NOMO-1 treated with DMSO at 0.1 percent for 48 hours (cell line): ENCODE results near the gene GPA33.
"Not testable (repeated sequence)": the region's sequence is repeated elsewhere in the genome, so short reads cannot be mapped to it uniquely, and the experiment has no call there.

Experiments used
- DNase-seq: peaks from one replicate; lab custom pipeline; 2025; ENCODE audit not compliant: unreplicated experiment; lab: John Stamatoyannopoulos, UW

GPA33 gene

GRCh38 chr1:167059045-167059808 lies 30.9 kb downstream of the GPA33 start:
- peak; percentile 41 for DNase-seq

- no peak for DNase-seq
Measured at GRCh38 chr1:167057241-167057688, 32.9 kb downstream of the GPA33 start.

- DNase-seq: no peak
Measured at GRCh38 chr1:167056529-167057231, 33.5 kb downstream of the GPA33 start.

GRCh38 chr1:167054946-167055630 lies 35.1 kb downstream of the GPA33 start:
- no peak for DNase-seq

- no peak for DNase-seq
Measured at GRCh38 chr1:167054531-167054930, 35.6 kb downstream of the GPA33 start.

- no peak for DNase-seq
Measured at GRCh38 chr1:167052389-167052788, 37.8 kb downstream of the GPA33 start.

GRCh38 chr1:167051907-167052306 lies 38.3 kb downstream of the GPA33 start:
- DNase-seq: no peak

GRCh38 chr1:167043752-167044488 lies 46.3 kb downstream of the GPA33 start:
- DNase-seq: peak; percentile 84

GRCh38 chr1:167033646-167034045 lies 56.5 kb downstream of the GPA33 start:
- DNase-seq: no peak

- DNase-seq: not testable (repeated sequence)
Measured at GRCh38 chr1:167029553-167029952, 60.6 kb downstream of the GPA33 start.

GRCh38 chr1:167022384-167022783 lies 67.8 kb downstream of the GPA33 start:
- DNase-seq: no peak

GRCh38 chr1:167016100-167016750 lies 74.0 kb downstream of the GPA33 start:
- peak; percentile 42 for DNase-seq

GRCh38 chr1:167013108-167013929 lies 76.9 kb downstream of the GPA33 start:
- no peak for DNase-seq

GRCh38 chr1:167012570-167012969 lies 77.6 kb downstream of the GPA33 start:
- no peak for DNase-seq

- DNase-seq: no peak
Measured at GRCh38 chr1:167011560-167012191, 78.5 kb downstream of the GPA33 start.

- no peak for DNase-seq
Measured at GRCh38 chr1:167003711-167004110, 86.5 kb downstream of the GPA33 start.
